ENCODE data around the gene AJAP1.
"Not testable (repeated sequence)": the region's sequence is repeated elsewhere in the genome, so short reads cannot be mapped to it uniquely, and the experiment has no call there.

Gene AJAP1

DNA sequence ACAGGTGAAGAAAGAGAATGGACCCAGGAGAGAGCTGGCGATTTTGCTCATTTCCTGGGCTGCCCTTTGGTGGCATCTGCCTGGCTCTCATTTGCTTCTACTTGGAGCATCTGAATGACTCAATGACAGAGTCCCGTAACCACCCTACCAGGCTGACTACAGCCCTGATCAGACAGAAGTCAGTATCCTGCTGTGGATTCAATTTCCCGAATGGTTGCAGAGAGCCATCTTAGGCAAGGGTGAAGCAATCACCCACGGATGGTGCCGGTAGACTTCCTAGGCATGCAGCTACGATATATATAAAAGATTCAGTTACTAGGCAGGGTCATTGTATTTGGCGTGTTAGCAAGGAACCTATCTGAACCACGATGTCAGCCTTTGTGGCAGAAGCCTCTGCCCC lies 10.2 kb downstream of the AJAP1 start:
- H3K4me3 ChIP-seq (replicated peaks; ENCODE audit: insufficient read depth, low read length), result no peak overlapping the region
- no peak for DNase-seq (ENCODE audit: low read depth in 1 of 2, low spot score in 1 of 2)
- no peak overlapping the region for H3K27ac ChIP-seq (replicated peaks)
- H3K27me3 ChIP-seq (ENCODE audit: insufficient read depth, poor library complexity, severe bottlenecking), result no peaks in the 10 kb centered on the region
- TF ChIP-seq POLR2AphosphoS5 (IDR thresholded peaks at IDR 0.05; ENCODE audit: low read depth), result no peak
- TF ChIP-seq SPI1 (IDR thresholded peaks at IDR 0.05; ENCODE audit: borderline replicate concordance, low read depth), result no peak
- no peak for TF ChIP-seq CTCF (IDR thresholded peaks at IDR 0.05; ENCODE audit: insufficient read depth, low read length)
- TF ChIP-seq, protein P1, sequence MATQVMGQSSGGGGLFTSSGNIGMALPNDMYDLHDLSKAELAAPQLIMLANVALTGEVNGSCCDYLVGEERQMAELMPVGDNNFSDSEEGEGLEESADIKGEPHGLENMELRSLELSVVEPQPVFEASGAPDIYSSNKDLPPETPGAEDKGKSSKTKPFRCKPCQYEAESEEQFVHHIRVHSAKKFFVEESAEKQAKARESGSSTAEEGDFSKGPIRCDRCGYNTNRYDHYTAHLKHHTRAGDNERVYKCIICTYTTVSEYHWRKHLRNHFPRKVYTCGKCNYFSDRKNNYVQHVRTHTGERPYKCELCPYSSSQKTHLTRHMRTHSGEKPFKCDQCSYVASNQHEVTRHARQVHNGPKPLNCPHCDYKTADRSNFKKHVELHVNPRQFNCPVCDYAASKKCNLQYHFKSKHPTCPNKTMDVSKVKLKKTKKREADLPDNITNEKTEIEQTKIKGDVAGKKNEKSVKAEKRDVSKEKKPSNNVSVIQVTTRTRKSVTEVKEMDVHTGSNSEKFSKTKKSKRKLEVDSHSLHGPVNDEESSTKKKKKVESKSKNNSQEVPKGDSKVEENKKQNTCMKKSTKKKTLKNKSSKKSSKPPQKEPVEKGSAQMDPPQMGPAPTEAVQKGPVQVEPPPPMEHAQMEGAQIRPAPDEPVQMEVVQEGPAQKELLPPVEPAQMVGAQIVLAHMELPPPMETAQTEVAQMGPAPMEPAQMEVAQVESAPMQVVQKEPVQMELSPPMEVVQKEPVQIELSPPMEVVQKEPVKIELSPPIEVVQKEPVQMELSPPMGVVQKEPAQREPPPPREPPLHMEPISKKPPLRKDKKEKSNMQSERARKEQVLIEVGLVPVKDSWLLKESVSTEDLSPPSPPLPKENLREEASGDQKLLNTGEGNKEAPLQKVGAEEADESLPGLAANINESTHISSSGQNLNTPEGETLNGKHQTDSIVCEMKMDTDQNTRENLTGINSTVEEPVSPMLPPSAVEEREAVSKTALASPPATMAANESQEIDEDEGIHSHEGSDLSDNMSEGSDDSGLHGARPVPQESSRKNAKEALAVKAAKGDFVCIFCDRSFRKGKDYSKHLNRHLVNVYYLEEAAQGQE (IDR thresholded peaks at IDR 0.05; ENCODE audit: insufficient replicate concordance, low read depth), result no peak
- TF ChIP-seq GABPA (IDR thresholded peaks at IDR 0.05; ENCODE audit: low read depth), result no peak

- DNase-seq (ENCODE audit: low read depth in 1 of 2, low spot score in 1 of 2), result no peak
- Histone ChIP-seq H3K27me3 (ENCODE audit: insufficient read depth, poor library complexity, severe bottlenecking) (no peaks in the 10 kb centered on the region), H3K27ac (replicated peaks) (no peak overlapping the region), H3K4me3 (replicated peaks; ENCODE audit: insufficient read depth, low read length) (no peak overlapping the region)
- TF ChIP-seq POLR2AphosphoS5 (IDR thresholded peaks at IDR 0.05; ENCODE audit: low read depth) (no peak), GABPA (IDR thresholded peaks at IDR 0.05; ENCODE audit: low read depth) (no peak), CTCF (IDR thresholded peaks at IDR 0.05; ENCODE audit: insufficient read depth, low read length) (no peak), SPI1 (IDR thresholded peaks at IDR 0.05; ENCODE audit: borderline replicate concordance, low read depth) (no peak)
- TF ChIP-seq, protein P1 (IDR thresholded peaks at IDR 0.05; ENCODE audit: insufficient replicate concordance, low read depth), result no peak
Observed at GRCh38 chr1:4665456-4665855, 11.0 kb downstream of the AJAP1 start.

DNA sequence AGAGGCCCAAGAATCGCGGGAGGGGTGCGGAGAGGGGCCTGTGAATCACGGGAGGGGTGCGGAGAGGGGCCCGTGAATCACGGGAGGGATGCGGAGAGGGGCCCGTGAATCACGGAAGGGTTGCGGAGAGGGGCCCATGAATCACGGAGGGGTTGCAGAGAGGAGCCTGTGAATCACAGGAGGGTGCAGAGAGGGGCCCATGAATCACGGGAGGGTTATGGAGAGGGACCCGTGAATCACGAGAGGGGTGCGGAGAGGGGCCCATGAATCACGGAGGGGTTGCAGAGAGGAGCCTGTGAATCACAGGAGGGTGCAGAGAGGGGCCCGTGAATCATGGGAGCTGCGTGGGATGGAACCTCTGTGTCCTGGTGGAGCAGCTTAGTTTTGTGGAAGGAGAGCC lies 12.3 kb downstream of the AJAP1 start:
- not testable (repeated sequence) for H3K27me3 ChIP-seq (ENCODE audit: insufficient read depth, poor library complexity, severe bottlenecking); H3K27ac ChIP-seq (replicated peaks); DNase-seq (ENCODE audit: low read depth in 1 of 2, low spot score in 1 of 2); H3K4me3 ChIP-seq (replicated peaks; ENCODE audit: insufficient read depth, low read length)

DNA sequence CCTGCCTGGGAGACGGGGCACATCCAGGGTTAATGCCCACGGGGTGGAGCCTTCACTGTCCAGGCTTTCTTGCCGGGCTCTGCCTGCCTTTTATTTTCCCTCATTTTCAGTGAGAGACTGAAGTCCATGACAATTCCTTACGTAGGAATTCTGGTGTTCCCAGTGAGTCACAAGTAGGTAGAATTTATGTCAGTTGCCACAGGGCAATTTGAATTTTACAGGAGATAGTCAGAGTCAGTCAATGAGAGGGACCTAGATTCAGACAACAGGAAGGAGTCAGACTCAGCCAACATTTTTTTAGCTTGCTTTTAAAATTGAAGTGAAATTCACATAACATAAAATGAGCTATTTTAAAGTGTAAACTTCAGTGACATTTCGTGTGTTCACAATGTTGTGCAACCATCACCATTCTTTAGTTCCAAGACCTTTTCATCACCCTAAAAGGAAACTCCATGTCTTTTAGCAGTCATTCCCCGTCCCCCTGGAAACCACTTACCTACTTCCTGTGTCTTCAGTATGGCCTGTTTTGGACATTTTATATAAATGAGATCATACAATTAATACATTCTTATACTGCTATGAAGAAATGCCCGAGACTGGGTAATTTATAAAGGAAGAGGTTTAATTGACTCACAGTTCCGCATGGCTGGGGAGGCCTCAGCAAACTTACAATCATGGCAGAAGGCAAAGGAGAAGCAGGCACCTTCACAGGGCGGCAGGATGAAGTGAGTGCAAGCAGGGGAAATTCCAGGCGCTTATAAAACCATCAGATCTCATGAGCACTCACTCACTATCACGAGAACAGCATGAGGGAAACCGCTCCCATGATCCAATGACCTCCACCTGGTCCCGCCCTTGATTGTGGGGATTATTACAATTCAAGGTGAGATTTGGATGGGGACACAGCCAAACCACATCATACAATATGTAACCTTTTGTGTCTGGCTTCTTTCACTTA lies 14.6 kb downstream of the AJAP1 start:
- no peak overlapping the region for H3K4me3 ChIP-seq (replicated peaks; ENCODE audit: insufficient read depth, low read length)
- TF ChIP-seq, protein P1 (IDR thresholded peaks at IDR 0.05; ENCODE audit: insufficient replicate concordance, low read depth), result no peak
- TF ChIP-seq SPI1 (IDR thresholded peaks at IDR 0.05; ENCODE audit: borderline replicate concordance, low read depth), result no peak
- TF ChIP-seq GABPA (IDR thresholded peaks at IDR 0.05; ENCODE audit: low read depth), result no peak
- TF ChIP-seq CTCF (IDR thresholded peaks at IDR 0.05; ENCODE audit: insufficient read depth, low read length), result no peak
- TF ChIP-seq POLR2AphosphoS5 (IDR thresholded peaks at IDR 0.05; ENCODE audit: low read depth), result no peak
- no peak for DNase-seq (ENCODE audit: low read depth in 1 of 2, low spot score in 1 of 2)
- no peak overlapping the region for H3K27ac ChIP-seq (replicated peaks)
- no peaks in the 10 kb centered on the region for H3K27me3 ChIP-seq (ENCODE audit: insufficient read depth, poor library complexity, severe bottlenecking)
